MM.1S (cell line): ENCODE measurements around the gene PXDC1.

Experiments
- DNase-seq: peaks from one replicate; pipeline ENCODE4 v3.0.0-alpha.2; 2015
- H2AFZ ChIP-seq: fragments of 300-600 bp; sonication (generic); 2 replicates; pipeline ENCODE4 v1.6.0; 2016; ENCODE audit warnings: antibody characterized with exemption, low read length
- H3F3A ChIP-seq: fragments of 300-600 bp; sonication (generic); 2 replicates; pipeline ENCODE4 v1.6.1; 2016; ENCODE audit warnings: mild to moderate bottlenecking, antibody characterized with exemption, low read length, moderate library complexity, mixed read lengths; ENCODE audit not compliant: insufficient read depth
- H3K27ac ChIP-seq: fragments of 300-600 bp; sonication (generic); 2 replicates; pipeline ENCODE4 v1.5.1; 2016; ENCODE audit warnings: mild to moderate bottlenecking, low read length
- H3K27me3 ChIP-seq: fragments of 300-600 bp; sonication (generic); replicated peaks from 2 replicates; pipeline ENCODE4 v1.6.0; 2016; ENCODE audit warnings: low read length; ENCODE audit not compliant: insufficient read depth
- H3K36me3 ChIP-seq: fragments of 300-600 bp; sonication (generic); replicated peaks from 2 replicates; pipeline ENCODE4 v1.6.1; 2016; ENCODE audit warnings: mild to moderate bottlenecking, low read length, mixed read lengths; ENCODE audit not compliant: insufficient read depth
- H3K4me1 ChIP-seq: fragments of 300-600 bp; sonication (generic); 2 replicates; pipeline ENCODE4 v1.6.1; 2016; ENCODE audit warnings: low read length, mixed read lengths
- H3K4me2 ChIP-seq: fragments of 300-600 bp; sonication (generic); 2 replicates; pipeline ENCODE4 v1.6.0; 2016; ENCODE audit warnings: low read depth, low read length
- H3K4me3 ChIP-seq: fragments of 300-600 bp; sonication (generic); 2 replicates; pipeline ENCODE4 v1.5.1; 2016; ENCODE audit warnings: low read length, mixed read lengths
- H3K79me2 ChIP-seq: fragments of 300-600 bp; sonication (generic); 2 replicates; pipeline ENCODE4 v1.6.1; 2016; ENCODE audit warnings: mixed run types, low read length, mixed read lengths
- H3K9ac ChIP-seq: fragments of 300-600 bp; sonication (generic); 2 replicates; pipeline ENCODE4 v1.6.1; 2016; ENCODE audit warnings: low read length, mixed read lengths
- H3K9me2 ChIP-seq: fragments of 300-600 bp; sonication (generic); replicated peaks from 2 replicates; pipeline ENCODE4 v1.6.1; 2016; ENCODE audit warnings: mild to moderate bottlenecking, low read length, mixed read lengths; ENCODE audit not compliant: insufficient read depth
- H3K9me3 ChIP-seq: fragments of 300-600 bp; sonication (generic); replicated peaks from 2 replicates; pipeline ENCODE4 v1.6.1; 2016; ENCODE audit warnings: mild to moderate bottlenecking, low read length, mixed read lengths; ENCODE audit not compliant: insufficient read depth
- H4K20me1 ChIP-seq: fragments of 300-600 bp; sonication (generic); 2 replicates; pipeline ENCODE4 v1.6.1; 2016; ENCODE audit warnings: mild to moderate bottlenecking, low read length, moderate library complexity, mixed read lengths; ENCODE audit not compliant: insufficient read depth
- EZH2 ChIP-seq: fragments of 300-600 bp; sonication (generic); optimal IDR thresholded peaks from 2 replicates; pipeline ENCODE3; 2017; ENCODE audit warnings: low read depth, mild to moderate bottlenecking, antibody characterized with exemption, low read length, mixed read lengths
- EZH2phosphoT487 ChIP-seq: fragments of 300-600 bp; sonication (generic); IDR thresholded peaks from 2 replicates; pipeline ENCODE4 v1.6.1; 2018; ENCODE audit warnings: antibody characterized with exemption, low read length
- TF ChIP-seq, protein P1 (sequence below): fragments of 300-600 bp; sonication (generic); IDR thresholded peaks from 2 replicates; pipeline ENCODE4 v1.5.1; 2016; ENCODE audit warnings: antibody characterized with exemption, low read length, mixed read lengths

The PXDC1 gene

GRCh38 chr6:3749067-3749841, 2.3 kb downstream of the PXDC1 start:
- peaks cover 28% of the 10 kb centered on the region for H3K27me3 ChIP-seq
- no peak overlapping the region for H2AFZ ChIP-seq
- H3K4me3 ChIP-seq = no peak overlapping the region
- H3K36me3 ChIP-seq = no peaks in the 10 kb centered on the region
- H4K20me1 ChIP-seq = no peaks in the 10 kb centered on the region
- no peaks in the 10 kb centered on the region for H3F3A ChIP-seq
- no peak for DNase-seq
- TF ChIP-seq EZH2phosphoT487 (no peak), EZH2 (no peak)
- TF ChIP-seq, protein P1, sequence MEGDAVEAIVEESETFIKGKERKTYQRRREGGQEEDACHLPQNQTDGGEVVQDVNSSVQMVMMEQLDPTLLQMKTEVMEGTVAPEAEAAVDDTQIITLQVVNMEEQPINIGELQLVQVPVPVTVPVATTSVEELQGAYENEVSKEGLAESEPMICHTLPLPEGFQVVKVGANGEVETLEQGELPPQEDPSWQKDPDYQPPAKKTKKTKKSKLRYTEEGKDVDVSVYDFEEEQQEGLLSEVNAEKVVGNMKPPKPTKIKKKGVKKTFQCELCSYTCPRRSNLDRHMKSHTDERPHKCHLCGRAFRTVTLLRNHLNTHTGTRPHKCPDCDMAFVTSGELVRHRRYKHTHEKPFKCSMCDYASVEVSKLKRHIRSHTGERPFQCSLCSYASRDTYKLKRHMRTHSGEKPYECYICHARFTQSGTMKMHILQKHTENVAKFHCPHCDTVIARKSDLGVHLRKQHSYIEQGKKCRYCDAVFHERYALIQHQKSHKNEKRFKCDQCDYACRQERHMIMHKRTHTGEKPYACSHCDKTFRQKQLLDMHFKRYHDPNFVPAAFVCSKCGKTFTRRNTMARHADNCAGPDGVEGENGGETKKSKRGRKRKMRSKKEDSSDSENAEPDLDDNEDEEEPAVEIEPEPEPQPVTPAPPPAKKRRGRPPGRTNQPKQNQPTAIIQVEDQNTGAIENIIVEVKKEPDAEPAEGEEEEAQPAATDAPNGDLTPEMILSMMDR = no peak
- no peak overlapping the region for H3K27ac ChIP-seq
- no peaks in the 10 kb centered on the region for H3K9me2 ChIP-seq
- no peak overlapping the region for H3K9ac ChIP-seq
- H3K4me2 ChIP-seq = no peak overlapping the region
- no peaks in the 10 kb centered on the region for H3K9me3 ChIP-seq
- no peaks in the 10 kb centered on the region for H3K79me2 ChIP-seq
- no peaks in the 10 kb centered on the region for H3K4me1 ChIP-seq

DNA sequence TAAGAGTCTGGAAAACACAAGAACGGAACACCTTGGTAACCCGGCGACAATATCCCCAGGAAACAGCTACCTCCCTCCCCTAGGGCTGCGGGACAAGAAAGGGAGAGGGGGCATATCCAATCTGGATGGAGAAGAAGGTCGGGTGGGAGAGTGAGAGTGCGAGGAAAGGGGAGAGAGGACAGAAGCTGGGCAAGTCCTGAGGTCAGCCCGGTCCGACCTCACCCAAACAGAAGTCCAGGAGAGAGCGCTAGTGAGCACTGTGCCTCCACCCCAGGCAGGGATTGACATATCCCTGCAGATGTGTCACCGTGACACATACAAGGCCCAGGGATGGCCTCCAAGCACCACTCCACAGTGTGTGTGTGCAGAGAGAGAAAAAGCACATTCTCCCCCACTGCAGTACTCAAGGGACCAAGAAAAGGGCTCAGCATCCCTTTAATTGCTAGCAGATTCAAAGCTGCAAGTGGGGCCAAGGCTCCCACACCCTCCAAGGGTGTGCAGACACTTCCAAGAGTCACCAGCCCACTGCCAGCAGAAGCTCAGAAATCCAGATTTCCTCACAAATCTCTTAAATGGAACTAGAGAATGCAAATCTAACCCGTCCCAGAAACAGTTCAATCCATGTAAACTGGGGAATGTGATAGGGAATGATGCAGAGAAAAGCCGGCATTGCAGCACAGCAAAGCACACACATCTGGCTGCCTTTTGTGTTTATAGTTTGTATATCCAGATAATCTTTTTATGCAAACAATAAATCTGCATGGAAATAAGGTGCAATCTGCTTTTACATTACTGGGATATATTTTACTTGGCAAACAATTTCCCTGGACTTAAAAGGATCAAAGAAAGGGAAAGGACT, 3.1 kb downstream of the PXDC1 start:
- no peak overlapping the region for H3K4me2 ChIP-seq
- H2AFZ ChIP-seq = no peak overlapping the region
- peaks cover 28% of the 10 kb centered on the region for H3K27me3 ChIP-seq
- H3K4me3 ChIP-seq = no peak overlapping the region
- TF ChIP-seq EZH2phosphoT487 = no peak
- TF ChIP-seq, protein P1 = peak; percentile 65
- no peaks in the 10 kb centered on the region for H3K36me3 ChIP-seq
- peak; percentile 49 for DNase-seq
- H3K27ac ChIP-seq = no peak overlapping the region
- no peaks in the 10 kb centered on the region for H3K4me1 ChIP-seq
- H3K79me2 ChIP-seq = no peaks in the 10 kb centered on the region
- no peak overlapping the region for H3K9ac ChIP-seq
- no peaks in the 10 kb centered on the region for H3F3A ChIP-seq
- H3K9me3 ChIP-seq = no peaks in the 10 kb centered on the region
- H3K9me2 ChIP-seq = no peaks in the 10 kb centered on the region
- no peaks in the 10 kb centered on the region for H4K20me1 ChIP-seq

GRCh38 chr6:3747100-3747737, 4.3 kb downstream of the PXDC1 start:
- H3K36me3 ChIP-seq = no peaks in the 10 kb centered on the region
- TF ChIP-seq EZH2 = no peak
- TF ChIP-seq, protein P1 = no peak
- H3K4me3 ChIP-seq = no peak overlapping the region
- no peak overlapping the region for H3K4me2 ChIP-seq
- H3K9ac ChIP-seq = no peak overlapping the region
- peaks cover 25% of the 10 kb centered on the region for H3K27me3 ChIP-seq
- no peak overlapping the region for H2AFZ ChIP-seq
- no peak overlapping the region for H3K27ac ChIP-seq
- DNase-seq = no peak
- H3K4me1 ChIP-seq = peaks cover 5% of the 10 kb centered on the region
- no peaks in the 10 kb centered on the region for H3F3A ChIP-seq
- no peaks in the 10 kb centered on the region for H3K79me2 ChIP-seq
- no peaks in the 10 kb centered on the region for H3K9me3 ChIP-seq
- no peaks in the 10 kb centered on the region for H3K9me2 ChIP-seq
- no peaks in the 10 kb centered on the region for H4K20me1 ChIP-seq
